MM.1S (cell line): Measurements from ENCODE around the gene TRMT13.

Experiments
- DNase-seq: peaks from one replicate; pipeline ENCODE4 v3.0.0-alpha.2; 2015
- H2AFZ ChIP-seq: fragments of 300-600 bp; sonication (generic); 2 replicates; pipeline ENCODE4 v1.6.0; 2016; ENCODE audit warnings: antibody characterized with exemption, low read length
- H3F3A ChIP-seq: fragments of 300-600 bp; sonication (generic); 2 replicates; pipeline ENCODE4 v1.6.1; 2016; ENCODE audit warnings: mild to moderate bottlenecking, antibody characterized with exemption, low read length, moderate library complexity, mixed read lengths; ENCODE audit not compliant: insufficient read depth
- H3K27ac ChIP-seq: fragments of 300-600 bp; sonication (generic); 2 replicates; pipeline ENCODE4 v1.5.1; 2016; ENCODE audit warnings: mild to moderate bottlenecking, low read length
- H3K27me3 ChIP-seq: fragments of 300-600 bp; sonication (generic); replicated peaks from 2 replicates; pipeline ENCODE4 v1.6.0; 2016; ENCODE audit warnings: low read length; ENCODE audit not compliant: insufficient read depth
- H3K36me3 ChIP-seq: fragments of 300-600 bp; sonication (generic); replicated peaks from 2 replicates; pipeline ENCODE4 v1.6.1; 2016; ENCODE audit warnings: mild to moderate bottlenecking, low read length, mixed read lengths; ENCODE audit not compliant: insufficient read depth
- H3K4me1 ChIP-seq: fragments of 300-600 bp; sonication (generic); 2 replicates; pipeline ENCODE4 v1.6.1; 2016; ENCODE audit warnings: low read length, mixed read lengths
- H3K4me2 ChIP-seq: fragments of 300-600 bp; sonication (generic); 2 replicates; pipeline ENCODE4 v1.6.0; 2016; ENCODE audit warnings: low read depth, low read length
- H3K4me3 ChIP-seq: fragments of 300-600 bp; sonication (generic); 2 replicates; pipeline ENCODE4 v1.5.1; 2016; ENCODE audit warnings: low read length, mixed read lengths
- H3K79me2 ChIP-seq: fragments of 300-600 bp; sonication (generic); 2 replicates; pipeline ENCODE4 v1.6.1; 2016; ENCODE audit warnings: mixed run types, low read length, mixed read lengths
- H3K9ac ChIP-seq: fragments of 300-600 bp; sonication (generic); 2 replicates; pipeline ENCODE4 v1.6.1; 2016; ENCODE audit warnings: low read length, mixed read lengths
- H3K9me2 ChIP-seq: fragments of 300-600 bp; sonication (generic); replicated peaks from 2 replicates; pipeline ENCODE4 v1.6.1; 2016; ENCODE audit warnings: mild to moderate bottlenecking, low read length, mixed read lengths; ENCODE audit not compliant: insufficient read depth
- H3K9me3 ChIP-seq: fragments of 300-600 bp; sonication (generic); replicated peaks from 2 replicates; pipeline ENCODE4 v1.6.1; 2016; ENCODE audit warnings: mild to moderate bottlenecking, low read length, mixed read lengths; ENCODE audit not compliant: insufficient read depth
- H4K20me1 ChIP-seq: fragments of 300-600 bp; sonication (generic); 2 replicates; pipeline ENCODE4 v1.6.1; 2016; ENCODE audit warnings: mild to moderate bottlenecking, low read length, moderate library complexity, mixed read lengths; ENCODE audit not compliant: insufficient read depth
- EZH2 ChIP-seq: fragments of 300-600 bp; sonication (generic); optimal IDR thresholded peaks from 2 replicates; pipeline ENCODE3; 2017; ENCODE audit warnings: low read depth, mild to moderate bottlenecking, antibody characterized with exemption, low read length, mixed read lengths
- EZH2phosphoT487 ChIP-seq: fragments of 300-600 bp; sonication (generic); IDR thresholded peaks from 2 replicates; pipeline ENCODE4 v1.6.1; 2018; ENCODE audit warnings: antibody characterized with exemption, low read length
- TF ChIP-seq, protein P1 (sequence below): fragments of 300-600 bp; sonication (generic); IDR thresholded peaks from 2 replicates; pipeline ENCODE4 v1.5.1; 2016; ENCODE audit warnings: antibody characterized with exemption, low read length, mixed read lengths

TRMT13 gene

DNA sequence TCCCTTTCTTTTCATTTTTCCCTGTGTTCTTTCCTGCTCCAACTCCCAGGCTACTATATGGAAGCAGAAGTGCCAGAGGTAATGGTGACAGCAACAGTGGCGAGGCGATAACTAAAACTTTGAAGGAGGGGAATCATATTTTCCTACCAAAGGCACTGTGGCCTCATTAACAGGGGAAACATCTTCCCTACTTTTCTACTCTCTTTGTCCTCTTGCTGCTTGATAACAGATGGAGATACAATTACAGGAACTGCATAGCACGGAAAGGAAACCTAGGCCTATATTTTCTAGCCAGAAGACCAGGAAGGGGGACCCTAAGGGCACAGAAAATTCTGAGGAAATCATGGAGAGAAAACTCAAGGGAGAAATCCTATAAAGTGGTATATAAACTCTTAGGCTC lies 42.5 kb upstream of the TRMT13 start:
- H3K27ac ChIP-seq: no peak overlapping the region
- H3K27me3 ChIP-seq: no peaks in the 10 kb centered on the region
- H3K36me3 ChIP-seq: no peaks in the 10 kb centered on the region; the same call in 1 of the 2 replicates
- no peaks in the 10 kb centered on the region for H3K79me2 ChIP-seq
- TF ChIP-seq EZH2 (no peak), EZH2phosphoT487 (no peak)
- H3K4me1 ChIP-seq: no peaks in the 10 kb centered on the region
- no peak overlapping the region for H2AFZ ChIP-seq
- no peak overlapping the region for H3K4me3 ChIP-seq
- no peaks in the 10 kb centered on the region for H4K20me1 ChIP-seq
- no peak overlapping the region for H3K9ac ChIP-seq
- H3K9me3 ChIP-seq: no peaks in the 10 kb centered on the region
- no peak overlapping the region for H3K4me2 ChIP-seq
- H3F3A ChIP-seq: no peaks in the 10 kb centered on the region
- DNase-seq: no peak
- H3K9me2 ChIP-seq: no peaks in the 10 kb centered on the region

- no peak for DNase-seq
- Histone ChIP-seq H3K9ac (no peak overlapping the region), H3K9me2 (no peaks in the 10 kb centered on the region), H3K79me2 (no peaks in the 10 kb centered on the region), H3K4me1 (no peaks in the 10 kb centered on the region), H3K9me3 (no peaks in the 10 kb centered on the region), H3K27me3 (no peaks in the 10 kb centered on the region), H3K27ac (no peak overlapping the region), H3F3A (no peaks in the 10 kb centered on the region), H3K36me3 (no peaks in the 10 kb centered on the region), H2AFZ (no peak overlapping the region), H3K4me3 (no peak overlapping the region), H4K20me1 (no peaks in the 10 kb centered on the region), H3K4me2 (no peak overlapping the region)
- TF ChIP-seq, protein P1, sequence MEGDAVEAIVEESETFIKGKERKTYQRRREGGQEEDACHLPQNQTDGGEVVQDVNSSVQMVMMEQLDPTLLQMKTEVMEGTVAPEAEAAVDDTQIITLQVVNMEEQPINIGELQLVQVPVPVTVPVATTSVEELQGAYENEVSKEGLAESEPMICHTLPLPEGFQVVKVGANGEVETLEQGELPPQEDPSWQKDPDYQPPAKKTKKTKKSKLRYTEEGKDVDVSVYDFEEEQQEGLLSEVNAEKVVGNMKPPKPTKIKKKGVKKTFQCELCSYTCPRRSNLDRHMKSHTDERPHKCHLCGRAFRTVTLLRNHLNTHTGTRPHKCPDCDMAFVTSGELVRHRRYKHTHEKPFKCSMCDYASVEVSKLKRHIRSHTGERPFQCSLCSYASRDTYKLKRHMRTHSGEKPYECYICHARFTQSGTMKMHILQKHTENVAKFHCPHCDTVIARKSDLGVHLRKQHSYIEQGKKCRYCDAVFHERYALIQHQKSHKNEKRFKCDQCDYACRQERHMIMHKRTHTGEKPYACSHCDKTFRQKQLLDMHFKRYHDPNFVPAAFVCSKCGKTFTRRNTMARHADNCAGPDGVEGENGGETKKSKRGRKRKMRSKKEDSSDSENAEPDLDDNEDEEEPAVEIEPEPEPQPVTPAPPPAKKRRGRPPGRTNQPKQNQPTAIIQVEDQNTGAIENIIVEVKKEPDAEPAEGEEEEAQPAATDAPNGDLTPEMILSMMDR: no peak
- no peak for TF ChIP-seq EZH2
- TF ChIP-seq EZH2phosphoT487: no peak
These were observed 32.8 kb upstream of the TRMT13 start for GRCh38 chr1:100100202-100100601.

DNA sequence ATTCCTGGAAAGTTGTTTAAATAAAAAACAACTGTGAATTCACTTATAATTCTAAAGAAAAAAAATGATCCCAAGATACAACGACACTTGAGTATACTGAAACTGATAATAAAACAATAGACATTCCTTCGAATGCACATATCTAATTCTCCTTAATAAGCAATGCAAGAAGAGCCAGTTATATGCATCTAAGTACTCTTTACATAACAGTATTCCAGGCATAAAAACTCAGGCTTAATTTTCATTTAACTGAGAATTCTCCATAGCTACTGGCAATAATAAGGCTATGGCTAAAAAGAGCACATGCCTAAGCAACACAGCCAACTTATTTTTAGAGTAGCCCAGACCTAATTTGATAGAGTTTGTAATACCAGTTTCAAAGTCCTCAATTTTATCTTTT lies 31.4 kb upstream of the TRMT13 start:
- TF ChIP-seq EZH2phosphoT487 (no peak), EZH2 (no peak)
- TF ChIP-seq, protein P1: no peak
- Histone ChIP-seq H3K4me1 (no peaks in the 10 kb centered on the region), H3K9ac (no peak overlapping the region), H3K4me3 (no peak overlapping the region), H3K36me3 (no peaks in the 10 kb centered on the region), H3K9me2 (no peaks in the 10 kb centered on the region), H2AFZ (no peak overlapping the region), H4K20me1 (no peaks in the 10 kb centered on the region), H3K4me2 (no peak overlapping the region), H3F3A (no peaks in the 10 kb centered on the region), H3K27ac (no peak overlapping the region), H3K9me3 (no peaks in the 10 kb centered on the region), H3K79me2 (no peaks in the 10 kb centered on the region), H3K27me3 (no peaks in the 10 kb centered on the region)
- no peak for DNase-seq

DNA sequence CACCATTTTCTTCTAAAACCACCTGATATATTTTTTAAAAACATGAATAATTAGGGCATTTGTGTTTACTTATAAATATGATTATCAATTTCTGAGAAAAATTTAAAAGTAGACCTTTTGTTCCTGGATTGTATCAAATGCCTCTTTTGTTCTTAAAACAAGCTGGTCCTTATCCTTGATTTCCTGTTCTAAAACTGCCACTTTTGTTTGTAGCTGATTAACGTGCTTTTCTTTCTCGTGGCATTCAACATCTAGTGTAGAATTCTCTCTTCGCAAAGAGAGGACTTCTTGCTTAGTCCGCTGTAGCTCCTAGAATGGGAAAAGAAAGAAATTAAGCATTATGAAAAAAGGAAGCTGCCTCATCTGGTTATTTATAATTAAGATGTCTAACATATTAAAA lies 25.3 kb upstream of the TRMT13 start:
- H3K4me2 ChIP-seq: no peak overlapping the region
- TF ChIP-seq EZH2phosphoT487 (no peak), EZH2 (no peak)
- TF ChIP-seq, protein P1: no peak
- no peak overlapping the region for H3K27ac ChIP-seq
- no peaks in the 10 kb centered on the region for H4K20me1 ChIP-seq
- no peak overlapping the region for H3K9ac ChIP-seq
- no peaks in the 10 kb centered on the region for H3K36me3 ChIP-seq
- no peaks in the 10 kb centered on the region for H3K9me2 ChIP-seq
- H3K27me3 ChIP-seq: no peaks in the 10 kb centered on the region
- H3K79me2 ChIP-seq: no peaks in the 10 kb centered on the region
- no peaks in the 10 kb centered on the region for H3F3A ChIP-seq
- no peak overlapping the region for H2AFZ ChIP-seq
- no peak for DNase-seq
- H3K4me3 ChIP-seq: no peak overlapping the region
- H3K9me3 ChIP-seq: no peaks in the 10 kb centered on the region
- no peaks in the 10 kb centered on the region for H3K4me1 ChIP-seq
